HL-60/S4 treated with retinoic acid at 250 ng/mL for 4 days and 3 days (cell line): ENCODE results near the gene TOLLIP.

Source experiments
- in situ Hi-C: fragments of 300-500 bp; cut with MboI; formaldehyde crosslinking; loops from 2 replicates; pipeline ENCODE4 v1.7.0; 2022; ENCODE audit warnings: low sequenced_read_pairs

Gene TOLLIP

DNA sequence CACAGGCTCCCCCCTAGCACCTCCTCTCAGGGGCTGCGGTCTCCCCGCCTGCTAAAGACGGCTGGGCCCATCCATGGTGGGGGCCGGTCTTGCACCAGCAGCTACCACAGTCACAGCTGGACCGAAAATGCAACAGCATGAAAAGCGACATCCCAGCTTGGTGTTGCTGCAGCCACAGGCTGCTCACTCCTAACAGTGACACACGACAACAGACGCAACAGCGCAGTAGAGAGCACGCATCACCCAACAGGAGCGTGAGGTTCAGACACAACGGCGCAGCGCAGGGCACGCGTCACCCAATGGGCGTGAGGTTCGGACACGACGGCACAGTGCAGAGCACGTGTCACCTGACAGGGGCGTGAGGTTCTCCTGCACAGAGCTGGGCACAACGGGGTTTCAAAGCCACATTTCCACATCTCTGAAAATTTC lies 24.1 kb downstream of the TOLLIP start:
- in situ Hi-C loops = no loop called here

GRCh38 chr11:1283906-1284305 lies 25.5 kb downstream of the TOLLIP start:
- in situ Hi-C loops = no loop called here

- in situ Hi-C loops = no loop called here
Measured at GRCh38 chr11:1283091-1283511, 26.3 kb downstream of the TOLLIP start.

DNA sequence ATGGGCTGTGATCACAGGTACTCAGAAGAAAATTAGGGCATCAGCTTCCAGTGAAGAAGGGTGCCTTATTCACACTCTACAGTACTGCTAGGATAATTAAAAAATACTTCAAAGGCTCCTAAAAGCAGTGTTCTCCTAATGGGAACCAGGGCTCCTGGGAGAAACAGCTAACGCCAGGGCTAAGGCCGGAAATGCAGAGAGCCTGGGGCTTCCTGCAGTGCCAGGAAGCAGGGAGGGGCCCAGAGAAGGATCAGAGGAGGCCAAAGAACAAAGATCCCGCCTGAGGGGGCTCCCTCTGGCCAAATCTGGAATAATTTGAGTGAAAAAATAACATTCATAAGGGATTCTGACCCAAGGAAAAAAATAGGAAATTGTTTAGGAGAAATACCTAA lies 27.5 kb downstream of the TOLLIP start:
- in situ Hi-C loops = no loop called here

DNA sequence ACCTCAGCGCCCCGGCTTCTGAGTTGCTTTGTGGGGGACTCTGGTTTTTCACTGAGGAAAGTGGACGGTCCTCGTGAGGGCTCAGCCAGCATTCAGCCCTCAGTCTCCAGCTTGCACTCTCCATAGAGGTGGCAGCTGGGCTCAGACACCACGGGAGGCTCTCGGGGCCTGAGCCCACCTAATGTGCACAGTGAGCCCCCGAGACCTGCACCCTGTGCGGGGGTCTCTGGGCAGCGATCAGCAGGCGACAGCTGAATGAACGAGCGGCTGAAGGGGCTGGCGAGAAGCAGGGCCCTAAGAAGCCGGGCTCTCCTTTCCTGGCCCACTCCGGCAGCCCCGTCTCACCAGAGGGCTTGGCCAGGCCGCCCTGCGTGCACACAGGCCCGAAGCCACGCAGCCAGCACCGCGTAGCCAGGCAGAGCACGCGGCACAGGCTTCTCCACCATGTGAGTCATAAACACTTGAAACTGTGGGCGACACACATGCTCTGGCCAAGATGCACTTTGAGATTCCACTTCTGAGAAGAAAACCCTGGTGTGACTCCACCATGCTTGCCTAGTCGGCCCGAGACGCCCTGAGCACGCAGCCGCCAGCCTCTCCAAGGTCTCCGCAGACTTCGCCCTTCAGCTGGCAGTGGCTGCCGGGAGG lies 28.0 kb downstream of the TOLLIP start:
- in situ Hi-C loops = no loop called here

DNA sequence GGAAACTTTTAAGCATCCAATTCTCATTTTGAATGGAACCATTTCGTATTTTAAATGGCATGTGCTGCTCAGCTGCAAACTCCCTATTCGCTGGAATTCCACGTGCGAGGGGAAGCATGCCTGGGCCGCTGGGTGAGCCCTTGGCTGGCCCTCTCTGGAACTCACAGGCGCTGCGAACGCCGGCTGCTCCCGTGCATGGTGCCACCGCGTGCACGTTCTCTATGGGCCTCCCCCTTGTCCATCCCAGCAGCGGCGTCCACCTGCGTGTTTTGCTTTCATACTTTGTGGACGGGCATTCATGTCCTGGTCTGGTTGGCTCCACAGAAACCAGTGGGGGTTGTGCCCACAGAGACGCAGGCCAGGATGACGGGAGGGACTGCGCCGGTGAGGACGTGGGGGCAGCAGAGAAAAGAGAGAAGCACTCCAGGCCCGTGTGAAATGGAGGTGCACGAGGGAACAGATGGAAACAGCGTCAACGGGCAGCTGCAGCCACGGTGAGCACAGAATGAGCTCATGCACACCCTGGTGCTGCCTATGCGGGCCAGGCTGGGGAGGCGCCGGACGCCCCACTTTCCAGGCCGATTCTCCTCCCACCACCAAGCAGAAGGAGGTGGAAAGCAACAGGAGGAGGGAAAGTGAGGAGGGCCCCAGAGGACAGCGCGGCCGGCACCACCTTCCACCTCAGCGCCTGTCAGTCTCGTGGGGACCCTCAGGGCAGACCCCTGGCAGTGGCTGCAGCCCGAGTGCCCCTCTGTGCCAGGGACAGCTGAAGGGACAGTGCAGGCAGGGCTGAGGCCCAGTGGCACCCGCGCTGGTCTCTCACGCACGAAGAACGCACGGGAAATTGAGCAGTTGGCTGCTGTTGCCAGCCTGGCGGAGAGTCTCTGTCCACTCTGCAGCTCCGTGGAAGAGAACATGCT lies 29.1 kb downstream of the TOLLIP start:
- in situ Hi-C loops = no loop called here

GRCh38 chr11:1279674-1280055 lies 29.8 kb downstream of the TOLLIP start:
- in situ Hi-C loops = no loop called here

DNA sequence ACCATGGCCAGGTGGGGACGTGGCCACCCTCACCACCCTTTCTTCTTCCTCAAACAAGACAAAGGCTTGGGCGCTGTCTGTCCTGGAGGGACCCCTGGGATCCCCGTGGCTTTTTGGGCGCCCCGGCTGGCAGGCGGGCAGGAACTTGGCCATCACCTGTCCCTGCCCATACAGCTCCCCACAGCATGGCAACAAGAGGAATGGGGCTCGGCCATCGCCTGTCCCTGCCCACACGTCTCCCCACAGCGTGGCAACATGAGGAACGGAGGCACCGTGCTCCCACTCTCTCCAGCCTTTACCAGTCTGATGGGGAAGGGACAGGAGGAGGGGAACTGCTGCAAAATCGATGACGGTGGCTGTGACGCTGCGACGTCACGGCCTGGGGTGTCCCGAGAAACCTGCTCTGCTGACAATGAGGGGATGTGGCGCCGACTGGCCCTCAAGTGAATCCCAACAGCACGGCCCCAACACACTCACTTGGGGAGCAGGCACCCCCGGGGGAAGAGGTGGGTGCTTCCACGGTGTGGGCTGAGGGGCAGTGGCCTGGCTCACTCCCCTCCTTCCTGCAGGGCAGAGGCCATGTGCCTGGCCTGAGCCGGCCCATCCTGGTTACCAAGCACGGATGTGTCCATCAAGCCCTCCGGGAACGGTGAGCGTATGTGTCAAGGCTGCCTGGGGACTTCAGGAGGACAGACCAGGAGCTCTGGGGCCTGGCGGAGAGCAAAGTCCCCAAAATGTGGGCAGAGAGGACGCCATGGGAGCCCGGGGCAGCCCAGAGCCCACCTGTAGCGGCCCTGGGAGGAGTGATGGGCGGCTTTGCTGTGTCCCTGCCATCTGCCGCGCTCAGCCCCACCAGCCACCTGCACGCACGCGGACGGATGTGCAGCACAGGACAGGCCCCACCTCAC lies 30.4 kb downstream of the TOLLIP start:
- in situ Hi-C loops = no loop called here

GRCh38 chr11:1277936-1278512 lies 31.4 kb downstream of the TOLLIP start:
- in situ Hi-C loops = no loop called here

GRCh38 chr11:1276866-1277615 lies 32.4 kb downstream of the TOLLIP start:
- in situ Hi-C loops = no loop called here

DNA sequence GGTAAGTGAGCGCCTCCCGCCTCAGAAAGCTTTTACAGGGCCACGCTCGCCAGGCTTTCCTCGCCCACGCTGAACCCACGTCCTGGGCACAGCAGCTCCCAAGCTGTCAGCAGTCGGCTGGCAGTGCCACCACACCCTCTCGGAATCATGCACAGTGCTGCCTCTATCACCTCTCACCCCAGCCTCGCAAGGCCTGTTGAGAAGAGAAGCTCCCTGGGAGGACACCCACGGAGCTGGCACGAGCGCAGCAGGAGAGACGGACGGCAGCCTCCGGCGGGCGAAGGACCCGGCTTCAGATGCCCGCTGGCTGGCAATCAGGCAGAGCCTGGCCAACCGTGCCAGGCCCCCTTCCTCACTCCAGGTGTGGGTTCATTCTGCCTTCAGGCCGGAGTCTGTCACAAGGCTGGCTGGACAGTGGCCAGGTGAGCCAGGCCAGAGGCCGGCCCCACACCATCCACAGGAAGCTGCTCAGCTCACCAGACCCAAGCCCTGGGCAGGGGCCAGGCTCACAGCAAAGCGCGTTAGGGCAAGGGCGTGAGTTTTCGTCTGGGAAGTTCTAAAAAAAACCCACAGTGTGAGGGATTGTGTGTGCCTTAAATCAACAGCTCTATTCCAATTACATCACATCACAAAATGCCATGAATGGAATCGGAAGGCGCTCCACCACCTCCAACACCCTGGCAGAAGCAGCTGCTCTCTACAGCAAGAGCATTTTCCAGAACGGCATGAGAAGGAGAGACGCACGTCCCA lies 33.2 kb downstream of the TOLLIP start:
- in situ Hi-C loops = no loop called here

- in situ Hi-C loops = no loop called here
Measured at GRCh38 chr11:1275021-1275420, 34.4 kb downstream of the TOLLIP start.

DNA sequence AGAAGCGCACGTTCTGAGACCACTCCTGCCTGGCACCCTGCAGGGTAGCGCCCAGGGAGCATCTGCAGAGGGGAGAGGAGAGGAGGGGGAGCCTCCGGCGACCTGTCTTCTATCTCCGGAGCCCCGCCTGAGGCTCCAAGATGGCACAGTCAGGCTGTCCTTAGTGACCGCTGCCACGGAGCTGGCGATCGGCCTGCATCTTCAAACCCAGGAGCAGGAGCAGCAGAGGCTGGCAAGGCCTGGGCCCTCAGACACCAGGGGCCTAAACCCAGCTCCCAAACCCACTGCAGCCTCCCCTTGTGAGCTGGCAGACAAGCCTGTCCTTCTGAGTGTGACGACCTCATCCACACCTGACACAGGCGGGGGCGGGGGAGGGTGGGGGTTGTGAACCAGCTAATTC lies 34.9 kb downstream of the TOLLIP start:
- in situ Hi-C loops = no loop called here

GRCh38 chr11:1272531-1272930 lies 36.9 kb downstream of the TOLLIP start:
- in situ Hi-C loops = no loop called here

- in situ Hi-C loops = no loop called here
Measured at GRCh38 chr11:1271927-1272326, 37.5 kb downstream of the TOLLIP start.

DNA sequence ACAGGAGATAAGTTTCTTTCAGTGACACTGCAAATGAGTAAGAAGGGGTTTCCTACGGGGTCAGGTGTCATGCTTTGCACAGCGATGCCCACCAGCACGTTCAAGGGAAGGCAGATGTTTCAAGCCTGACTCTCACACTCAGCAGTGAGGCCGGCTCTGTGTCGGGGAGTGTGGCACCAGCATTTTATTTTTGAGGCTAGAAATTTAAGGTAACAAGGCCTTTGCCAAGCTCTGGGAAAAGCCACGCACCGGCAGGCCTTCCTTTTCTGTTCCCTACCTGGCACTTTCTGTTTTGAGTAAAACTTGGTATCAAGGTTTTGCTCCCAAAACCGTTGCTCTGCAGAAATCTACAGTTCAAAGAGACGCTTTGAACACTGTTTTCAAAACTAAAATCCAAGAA lies 38.0 kb downstream of the TOLLIP start:
- in situ Hi-C loops = no loop called here

DNA sequence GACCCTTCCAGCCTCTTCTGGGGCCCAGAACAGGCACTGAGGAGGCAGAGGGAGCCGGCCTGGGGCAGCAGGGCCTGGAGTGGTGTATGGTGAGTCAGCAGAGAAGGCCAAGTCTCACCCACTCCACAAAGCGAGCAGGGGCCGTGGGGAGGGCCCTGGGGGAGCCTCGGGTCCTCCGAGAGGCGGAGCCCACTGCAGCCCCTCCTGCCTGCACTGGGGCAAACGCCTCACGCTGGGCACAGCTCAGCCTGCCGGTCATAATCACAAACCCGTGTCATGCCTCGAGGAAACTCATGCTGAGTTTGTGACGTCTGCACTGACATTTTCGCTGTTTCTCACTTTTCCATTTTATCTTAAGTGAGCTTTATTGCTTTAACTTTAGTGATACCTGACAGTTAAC lies 38.4 kb downstream of the TOLLIP start:
- in situ Hi-C loops = no loop called here

DNA sequence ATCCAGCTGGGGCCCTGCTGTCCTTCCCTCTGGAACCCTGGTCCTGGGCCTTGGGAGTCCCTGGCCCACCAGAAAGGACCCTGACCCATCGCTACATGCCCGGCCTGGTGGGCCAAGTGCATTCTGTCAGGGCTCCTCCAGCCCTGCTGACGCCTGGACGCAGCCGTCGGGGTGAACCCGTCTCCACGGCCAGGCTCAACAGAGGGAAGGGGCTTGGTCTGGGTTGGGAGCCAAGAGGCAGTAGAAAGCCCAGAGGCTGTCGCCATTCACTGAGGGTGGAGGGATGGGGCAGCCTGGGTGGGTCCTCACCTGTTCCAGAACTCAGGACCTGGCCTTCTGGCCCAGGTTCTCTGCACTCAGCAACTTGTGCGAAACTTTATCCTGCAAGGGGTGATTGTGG lies 39.0 kb downstream of the TOLLIP start:
- in situ Hi-C loops = no loop called here

- in situ Hi-C loops = no loop called here
Measured at GRCh38 chr11:1269957-1270356, 39.5 kb downstream of the TOLLIP start.
